Heart left ventricle (tissue), 13 donors: ENCODE data around the gene RUNX3.

ENCODE experiments used
- CTCF ChIP-seq, 12 donors: fragments of 200-600 bp; sonication (generic) in 4 of 12; IDR thresholded peaks; one replicate each; pipeline versions ENCODE4 v1.5.0 to v1.8.0; 2018 to 2022; ENCODE audit warnings: antibody characterized with exemption in 12 of 12, mild to moderate bottlenecking in 5 of 12
- POLR2A ChIP-seq, 2 donors: fragments of 450-650 bp; IDR thresholded peaks; one replicate each; pipeline ENCODE4 v1.6.1; 2017; ENCODE audit warnings: antibody characterized with exemption in 2 of 2, mild to moderate bottlenecking in 2 of 2, moderate library complexity in 2 of 2
- donor health status: ischemic (EF 13 %, LVEDD 7.1; RV severe dilation, severe dysfunction).
- donor health status: DM: no; HTN: yes; CAD: no.
- donor health status: DM: no; HTN: no; CAD: no.
- donor health status: ischemic (EF 25% LVEDD 6.9; RV normal size, moderate dysfunction).
- donor health status: ischemic (EF 25% LVEDD 5.7; RV mildly dilated, moderate dysfunction).
- donor health status: ischemic (EF 35%, LVEDD 5.7; RV mildly dilated, moderate dysfunction).
- donor health status: nonischemic (EF 11% LVEDD 7.7; RV severe dilation, severe dysfunction).
- donor health status: DM: yes; HTN: yes; CAD: no.
- donor health status: PGD.
- donor health status: ischemic (EF 29% LVEDD 5.4; RV normal size, mild dysfunction).
- donor health status: nonischemic (EF 23%, LVEDD 6.1; RV moderate dilation, normal function).

- TF ChIP-seq CTCF (IDR thresholded peaks at IDR 0.05) (peak; percentile 50 to 81 (median 68)), POLR2A (IDR thresholded peaks at IDR 0.05) (no peak)
Observed at GRCh38 chr1:24898152-24898908, 31.7 kb downstream of the RUNX3 start.
